Osteocyte (in vitro differentiated cells): ENCODE results near the gene GRK1. TPM values are rescaled to one million over a fixed set of nuclear protein-coding genes. Genes with fewer than 3 reads are reported as not detected.
"Not testable (repeated sequence)": the region's sequence is repeated elsewhere in the genome, so short reads cannot be mapped to it uniquely, and the experiment has no call there.

Source experiments
- DNase-seq: peaks from one replicate; pipeline ENCODE4 v3.0.0; 2021; ENCODE audit warnings: mixed read lengths; ENCODE audit not compliant: unreplicated experiment; ENCODE audit errors: extremely low spot score
- H3K27ac Mint-ChIP-seq: one replicate; pipeline ENCODE4 v1.8.0; 2021; ENCODE audit warnings: mild to moderate bottlenecking, mixed read lengths; ENCODE audit not compliant: unreplicated experiment
- H3K27me3 Mint-ChIP-seq: one replicate; pipeline ENCODE4 v1.8.0; 2021; ENCODE audit warnings: mixed read lengths; ENCODE audit not compliant: unreplicated experiment
- H3K36me3 Mint-ChIP-seq: one replicate; pipeline ENCODE4 v1.8.0; 2021; ENCODE audit warnings: mixed read lengths; ENCODE audit not compliant: unreplicated experiment
- H3K4me1 Mint-ChIP-seq: one replicate; pipeline ENCODE4 v1.8.0; 2021; ENCODE audit warnings: mixed read lengths; ENCODE audit not compliant: unreplicated experiment
- H3K4me3 Mint-ChIP-seq: one replicate; pipeline ENCODE4 v1.8.0; 2021; ENCODE audit warnings: mild to moderate bottlenecking, moderate library complexity, mixed read lengths; ENCODE audit not compliant: unreplicated experiment
- H3K9me3 Mint-ChIP-seq: one replicate; pipeline ENCODE4 v1.8.0; 2021; ENCODE audit warnings: mixed read lengths; ENCODE audit not compliant: unreplicated experiment
- total RNA-seq: library from RNA; stranded (reverse); gene quantifications from 2 replicates; pipeline ENCODE4 v1.2.1, GENCODE V29; 2021
- TF ChIP-seq, protein P1 (sequence below): fragments of 200-600 bp; sonication (generic); IDR thresholded peaks from 2 replicates; pipeline ENCODE4 v1.5.0; 2021; ENCODE audit warnings: antibody characterized with exemption, mild to moderate bottlenecking, moderate library complexity

The GRK1 gene
- total RNA-seq, 1 donor from 2014 or later, result not detected

- H3K36me3 Mint-ChIP-seq, result no peaks in the 10 kb centered on the region
- TF ChIP-seq, protein P1, sequence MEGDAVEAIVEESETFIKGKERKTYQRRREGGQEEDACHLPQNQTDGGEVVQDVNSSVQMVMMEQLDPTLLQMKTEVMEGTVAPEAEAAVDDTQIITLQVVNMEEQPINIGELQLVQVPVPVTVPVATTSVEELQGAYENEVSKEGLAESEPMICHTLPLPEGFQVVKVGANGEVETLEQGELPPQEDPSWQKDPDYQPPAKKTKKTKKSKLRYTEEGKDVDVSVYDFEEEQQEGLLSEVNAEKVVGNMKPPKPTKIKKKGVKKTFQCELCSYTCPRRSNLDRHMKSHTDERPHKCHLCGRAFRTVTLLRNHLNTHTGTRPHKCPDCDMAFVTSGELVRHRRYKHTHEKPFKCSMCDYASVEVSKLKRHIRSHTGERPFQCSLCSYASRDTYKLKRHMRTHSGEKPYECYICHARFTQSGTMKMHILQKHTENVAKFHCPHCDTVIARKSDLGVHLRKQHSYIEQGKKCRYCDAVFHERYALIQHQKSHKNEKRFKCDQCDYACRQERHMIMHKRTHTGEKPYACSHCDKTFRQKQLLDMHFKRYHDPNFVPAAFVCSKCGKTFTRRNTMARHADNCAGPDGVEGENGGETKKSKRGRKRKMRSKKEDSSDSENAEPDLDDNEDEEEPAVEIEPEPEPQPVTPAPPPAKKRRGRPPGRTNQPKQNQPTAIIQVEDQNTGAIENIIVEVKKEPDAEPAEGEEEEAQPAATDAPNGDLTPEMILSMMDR, result no peak
- no peak overlapping the region for H3K4me3 Mint-ChIP-seq
- H3K4me1 Mint-ChIP-seq, result peaks cover 5% of the 10 kb centered on the region
- no peak for DNase-seq
- no peak overlapping the region for H3K27ac Mint-ChIP-seq
- no peaks in the 10 kb centered on the region for H3K9me3 Mint-ChIP-seq
- H3K27me3 Mint-ChIP-seq, result peaks cover 6% of the 10 kb centered on the region
Measured at GRCh38 chr13:113742445-113743120, 75.6 kb downstream of the GRK1 start.

GRCh38 chr13:113743366-113744195, 76.6 kb downstream of the GRK1 start:
- TF ChIP-seq, protein P1, result no peak
- Mint-ChIP-seq H3K36me3 (no peaks in the 10 kb centered on the region), H3K27me3 (peaks cover 6% of the 10 kb centered on the region), H3K4me1 (peaks cover 5% of the 10 kb centered on the region), H3K9me3 (no peaks in the 10 kb centered on the region), H3K4me3 (no peak overlapping the region), H3K27ac (no peak overlapping the region)
- no peak for DNase-seq

- no peak for DNase-seq
- TF ChIP-seq, protein P1, result no peak
- Mint-ChIP-seq H3K27me3 (peaks cover 6% of the 10 kb centered on the region), H3K27ac (no peak overlapping the region), H3K9me3 (no peaks in the 10 kb centered on the region), H3K36me3 (no peaks in the 10 kb centered on the region), H3K4me1 (peaks cover 5% of the 10 kb centered on the region), H3K4me3 (no peak overlapping the region)
Measured at GRCh38 chr13:113744197-113745000, 77.4 kb downstream of the GRK1 start.

- Mint-ChIP-seq H3K27ac (no peak overlapping the region), H3K4me3 (no peak overlapping the region), H3K36me3 (no peaks in the 10 kb centered on the region), H3K4me1 (peaks cover 5% of the 10 kb centered on the region), H3K27me3 (peaks cover 6% of the 10 kb centered on the region), H3K9me3 (no peaks in the 10 kb centered on the region)
- TF ChIP-seq, protein P1, result no peak
- no peak for DNase-seq
Measured at GRCh38 chr13:113745059-113745458, 78.0 kb downstream of the GRK1 start.

DNA sequence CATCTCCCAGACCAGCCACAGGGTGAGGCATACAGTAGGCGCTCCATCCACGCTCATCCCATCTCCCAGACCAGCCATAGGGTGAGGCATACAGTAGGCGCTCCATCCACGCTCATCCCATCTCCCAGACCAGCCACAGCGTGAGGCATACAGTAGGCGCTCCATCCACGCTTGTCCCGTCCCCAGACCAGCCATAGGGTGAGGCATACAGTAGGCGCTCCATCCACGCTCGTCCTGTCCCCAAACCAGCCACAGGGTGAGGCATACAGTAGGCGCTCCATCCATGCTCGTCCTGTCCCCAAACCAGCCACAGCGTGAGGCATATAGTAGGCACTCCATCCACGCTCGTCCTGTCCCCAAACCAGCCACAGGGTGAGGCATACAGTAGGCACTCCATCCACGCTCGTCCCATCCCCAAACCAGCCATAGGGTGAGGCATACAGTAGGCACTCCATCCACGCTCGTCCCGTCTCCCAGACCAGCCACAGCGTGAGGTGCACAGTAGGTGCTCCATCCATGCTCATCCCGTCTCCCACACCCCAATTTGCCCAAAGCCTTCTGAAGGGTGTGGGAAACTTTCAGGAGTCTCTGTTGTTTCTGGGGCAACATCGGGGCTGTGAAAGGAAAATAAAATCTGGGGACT, 78.6 kb downstream of the GRK1 start:
- not testable (repeated sequence) for H3K27me3 Mint-ChIP-seq, H3K27ac Mint-ChIP-seq, H3K4me3 Mint-ChIP-seq, H3K36me3 Mint-ChIP-seq, H3K9me3 Mint-ChIP-seq, DNase-seq, H3K4me1 Mint-ChIP-seq
